ENCODE measurements around the gene MAP3K9. TPM values are rescaled to one million over a fixed set of nuclear protein-coding genes. Genes with fewer than 3 reads are reported as not detected.

Gene MAP3K9
- total and polyA plus RNA-seq, 3 experiments from 2014 or later, result 1.9 to 4.7 (median 4.0) TPM

DNA sequence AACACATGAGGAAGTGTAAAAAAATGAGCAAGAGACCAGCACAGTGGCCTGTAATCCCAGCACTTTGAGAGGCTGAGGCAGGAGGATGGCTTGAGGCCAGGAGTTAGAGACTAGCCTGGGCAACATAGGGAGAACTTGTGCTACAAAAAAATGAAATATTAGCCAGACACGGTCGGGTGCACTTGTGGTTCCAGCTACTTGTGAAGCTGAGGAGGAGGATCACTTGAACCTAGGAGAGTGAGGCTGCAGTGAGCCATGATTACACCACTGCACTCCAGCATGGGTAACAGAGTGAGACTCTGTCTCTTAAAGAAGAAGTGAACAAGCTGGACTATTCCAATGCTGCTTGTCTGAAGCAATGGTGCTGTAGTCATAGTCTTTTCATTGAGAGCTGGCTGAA, 36.3 kb upstream of the MAP3K9 start:
- Mint-ChIP-seq H3K4me1 (no peaks in the 10 kb centered on the region), H3K36me3 (no peaks in the 10 kb centered on the region), H3K9me3 (no peaks in the 10 kb centered on the region), H3K4me3 (no peak overlapping the region), H3K27ac (peak overlapping the region in 1 of 8 donors; percentile 59), H3K27me3 (peaks cover 3 to 10% of the 10 kb centered on the region in 2 donors)
- ChIA-PET CTCF (interaction anchor here (1.0 to 1.3 kb wide), 2 partner anchors 36 to 110 kb away, joined by 3 read pairs; partner anchors contain the start of gene MAP3K9), POLR2A (no interaction called here)
- Histone ChIP-seq H3K9me3 (ENCODE audit: low read length) (no peaks in the 10 kb centered on the region), H3K27ac (ENCODE audit: low read depth, low read length) (no peak overlapping the region), H3K36me3 (ENCODE audit: insufficient read depth, low read length) (no peaks in the 10 kb centered on the region), H3K4me1 (ENCODE audit: insufficient read depth, low read length) (no peaks in the 10 kb centered on the region), H3K4me3 (ENCODE audit: low read length) (no peak overlapping the region), H3K27me3 (ENCODE audit: insufficient read depth, low read length, poor library complexity, severe bottlenecking) (no peaks in the 10 kb centered on the region)
- no peak for DNase-seq

DNA sequence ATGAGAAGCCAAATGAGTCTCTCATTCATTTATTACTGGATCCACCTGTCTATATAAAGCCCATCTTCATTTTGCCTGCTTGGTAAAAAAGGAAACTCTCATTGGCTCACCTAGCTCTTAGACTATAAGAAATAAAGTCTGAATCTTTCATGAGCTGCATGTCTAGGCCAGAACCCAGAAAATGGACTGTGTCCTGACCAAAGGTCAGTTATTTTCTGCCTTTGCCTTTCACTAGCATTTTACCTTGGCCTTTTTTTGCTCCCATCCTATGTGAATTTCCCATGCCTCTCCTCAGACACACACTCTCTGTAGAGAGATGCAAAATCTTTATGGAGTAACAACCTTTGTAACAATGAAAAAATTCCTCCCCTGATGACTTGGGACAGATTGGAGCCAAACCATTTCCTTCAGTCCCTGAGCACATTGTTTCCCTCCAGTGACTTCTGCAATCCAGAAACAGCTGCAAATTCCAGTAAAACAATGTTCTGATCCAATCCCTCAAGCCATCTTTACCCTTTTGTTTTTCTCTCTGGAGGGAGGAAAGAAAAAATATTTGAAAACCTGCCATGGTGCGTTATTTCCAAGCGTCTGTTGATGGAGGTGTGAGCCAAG, 33.6 kb upstream of the MAP3K9 start:
- Mint-ChIP-seq H3K4me3 (no peak overlapping the region), H3K36me3 (peaks cover 0 to 4% (median 0%) of the 10 kb centered on the region in 3 donors), H3K27me3 (peaks cover 3 to 10% of the 10 kb centered on the region in 2 donors), H3K9me3 (no peaks in the 10 kb centered on the region), H3K27ac (no peak overlapping the region), H3K4me1 (no peaks in the 10 kb centered on the region)
- Histone ChIP-seq H3K27ac (ENCODE audit: low read depth, low read length) (no peak overlapping the region), H3K9me3 (ENCODE audit: low read length) (no peaks in the 10 kb centered on the region), H3K4me3 (ENCODE audit: low read length) (no peak overlapping the region), H3K36me3 (ENCODE audit: insufficient read depth, low read length) (no peaks in the 10 kb centered on the region), H3K27me3 (ENCODE audit: insufficient read depth, low read length, poor library complexity, severe bottlenecking) (no peaks in the 10 kb centered on the region), H3K4me1 (ENCODE audit: insufficient read depth, low read length) (no peaks in the 10 kb centered on the region)
- ChIA-PET POLR2A (no interaction called here), CTCF (interaction anchor here (1.1 to 1.4 kb wide), 3 partner anchors 25 to 64 kb away, joined by 3 to 6 read pairs (median 4); partner anchors contain the start of gene PCNX1)
- no peak for DNase-seq

DNA sequence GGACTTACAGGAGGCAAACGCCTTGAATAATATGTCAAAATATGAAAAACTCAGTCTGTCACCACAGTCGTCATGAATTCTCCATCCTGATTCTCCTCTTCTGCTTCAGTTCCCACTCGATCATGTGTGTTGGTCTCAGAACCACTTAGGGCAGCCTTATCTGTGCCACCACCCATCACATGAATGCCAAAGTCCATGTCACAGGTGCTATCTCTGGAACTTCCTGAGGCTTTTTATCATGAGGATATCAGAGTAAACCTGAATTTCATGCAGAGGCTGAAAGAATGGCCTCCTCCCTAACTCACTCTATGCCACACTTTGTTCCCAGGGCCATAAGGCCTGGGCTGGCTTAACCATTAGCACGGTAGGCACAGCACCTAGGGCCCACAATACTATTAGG, 28.8 kb upstream of the MAP3K9 start:
- H3K36me3 ChIP-seq (ENCODE audit: insufficient read depth, low read length), result no peaks in the 10 kb centered on the region
- no peaks in the 10 kb centered on the region for H3K27me3 ChIP-seq (ENCODE audit: insufficient read depth, low read length, poor library complexity, severe bottlenecking)
- no peak overlapping the region for H3K4me3 ChIP-seq (ENCODE audit: low read length)
- no peak overlapping the region for H3K4me3 Mint-ChIP-seq
- CTCF ChIA-PET, result no interaction called here
- H3K27me3 Mint-ChIP-seq, result peaks cover 3 to 6% of the 10 kb centered on the region in 2 donors
- no peaks in the 10 kb centered on the region for H3K4me1 Mint-ChIP-seq
- DNase-seq, result no peak
- no peaks in the 10 kb centered on the region for H3K9me3 ChIP-seq (ENCODE audit: low read length)
- POLR2A ChIA-PET, result no interaction called here
- H3K27ac ChIP-seq (ENCODE audit: low read depth, low read length), result no peak overlapping the region
- H3K9me3 Mint-ChIP-seq, result peaks cover 0 to 14% (median 3%) of the 10 kb centered on the region in 5 donors
- peaks cover 0 to 11% (median 0%) of the 10 kb centered on the region in 3 donors for H3K36me3 Mint-ChIP-seq
- no peak overlapping the region for H3K27ac Mint-ChIP-seq
- H3K4me1 ChIP-seq (ENCODE audit: insufficient read depth, low read length), result no peaks in the 10 kb centered on the region

- no peak overlapping the region for H3K27ac ChIP-seq (ENCODE audit: low read depth, low read length)
- no peak overlapping the region for H3K27ac Mint-ChIP-seq
- H3K4me3 ChIP-seq (ENCODE audit: low read length), result no peak overlapping the region
- no peaks in the 10 kb centered on the region for H3K9me3 ChIP-seq (ENCODE audit: low read length)
- H3K27me3 ChIP-seq (ENCODE audit: insufficient read depth, low read length, poor library complexity, severe bottlenecking), result no peaks in the 10 kb centered on the region
- H3K4me1 Mint-ChIP-seq, result no peaks in the 10 kb centered on the region
- DNase-seq, result no peak
- ChIA-PET POLR2A (no interaction called here), CTCF (interaction anchor here (0.8 kb wide), 1 partner anchor 19 kb away, joined by 3 read pairs; no protein-coding TSS in a partner anchor)
- no peaks in the 10 kb centered on the region for H3K36me3 ChIP-seq (ENCODE audit: insufficient read depth, low read length)
- peaks cover 0 to 14% (median 3%) of the 10 kb centered on the region in 5 donors for H3K9me3 Mint-ChIP-seq
- H3K27me3 Mint-ChIP-seq, result peaks cover 0 to 3% of the 10 kb centered on the region in 2 donors
- no peaks in the 10 kb centered on the region for H3K4me1 ChIP-seq (ENCODE audit: insufficient read depth, low read length)
- peaks cover 0 to 11% (median 0%) of the 10 kb centered on the region in 3 donors for H3K36me3 Mint-ChIP-seq
- H3K4me3 Mint-ChIP-seq, result no peak overlapping the region
Observed at GRCh38 chr14:70836946-70837345, 27.6 kb upstream of the MAP3K9 start.

DNA sequence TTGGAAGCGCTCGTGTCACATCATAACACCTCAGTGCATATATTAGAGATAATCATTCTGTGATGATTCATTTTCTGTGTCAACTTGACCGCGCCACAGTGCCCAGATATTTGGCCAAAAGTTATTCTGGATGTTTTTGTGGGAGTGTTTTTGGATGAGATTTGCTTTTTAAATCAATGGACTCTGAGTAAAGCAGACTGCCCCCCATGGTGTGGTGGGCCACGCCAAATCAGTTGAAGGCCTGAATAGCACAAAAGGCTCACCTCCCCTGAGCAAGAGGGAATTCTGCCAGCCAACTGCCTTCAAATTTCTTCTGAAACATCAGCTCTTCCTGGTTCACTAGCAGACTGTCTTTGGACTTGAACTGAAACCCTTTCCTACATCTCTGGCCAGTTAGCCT, 24.6 kb upstream of the MAP3K9 start:
- Histone ChIP-seq H3K4me1 (ENCODE audit: insufficient read depth, low read length) (no peaks in the 10 kb centered on the region), H3K27me3 (ENCODE audit: insufficient read depth, low read length, poor library complexity, severe bottlenecking) (no peaks in the 10 kb centered on the region), H3K27ac (ENCODE audit: low read depth, low read length) (no peak overlapping the region), H3K9me3 (ENCODE audit: low read length) (no peaks in the 10 kb centered on the region), H3K36me3 (ENCODE audit: insufficient read depth, low read length) (no peaks in the 10 kb centered on the region), H3K4me3 (ENCODE audit: low read length) (no peak overlapping the region)
- H3K36me3 Mint-ChIP-seq, result peaks cover 0 to 11% (median 0%) of the 10 kb centered on the region in 3 donors
- H3K4me1 Mint-ChIP-seq, result no peaks in the 10 kb centered on the region
- no peaks in the 10 kb centered on the region for H3K27me3 Mint-ChIP-seq
- H3K4me3 Mint-ChIP-seq, result no peak overlapping the region
- ChIA-PET CTCF (interaction anchor here (1.0 to 2.6 kb wide), 2 partner anchors 10 to 16 kb away, joined by 3 to 14 read pairs; no protein-coding TSS in a partner anchor), POLR2A (no interaction called here)
- H3K9me3 Mint-ChIP-seq, result peaks cover 0 to 14% (median 3%) of the 10 kb centered on the region in 5 donors
- no peak for DNase-seq
- H3K27ac Mint-ChIP-seq, result peak overlapping the region in 1 of 8 donors; percentile 79

- H3K36me3 Mint-ChIP-seq, result peaks cover 0 to 7% (median 0%) of the 10 kb centered on the region in 3 donors
- no peak overlapping the region for H3K27ac ChIP-seq (ENCODE audit: low read depth, low read length)
- DNase-seq, result no peak
- H3K4me1 ChIP-seq (ENCODE audit: insufficient read depth, low read length), result no peaks in the 10 kb centered on the region
- ChIA-PET POLR2A (no interaction called here), CTCF (no interaction called here)
- H3K27ac Mint-ChIP-seq, result no peak overlapping the region
- no peaks in the 10 kb centered on the region for H3K36me3 ChIP-seq (ENCODE audit: insufficient read depth, low read length)
- H3K4me3 Mint-ChIP-seq, result no peak overlapping the region
- no peaks in the 10 kb centered on the region for H3K4me1 Mint-ChIP-seq
- no peaks in the 10 kb centered on the region for H3K27me3 ChIP-seq (ENCODE audit: insufficient read depth, low read length, poor library complexity, severe bottlenecking)
- no peak overlapping the region for H3K4me3 ChIP-seq (ENCODE audit: low read length)
- no peaks in the 10 kb centered on the region for H3K27me3 Mint-ChIP-seq
- no peaks in the 10 kb centered on the region for H3K9me3 ChIP-seq (ENCODE audit: low read length)
- peaks cover 0 to 14% (median 3%) of the 10 kb centered on the region in 5 donors for H3K9me3 Mint-ChIP-seq
Observed at GRCh38 chr14:70832561-70833305, 23.4 kb upstream of the MAP3K9 start.

GRCh38 chr14:70830998-70831781, 21.9 kb upstream of the MAP3K9 start:
- H3K36me3 ChIP-seq (ENCODE audit: insufficient read depth, low read length), result no peaks in the 10 kb centered on the region
- H3K27ac ChIP-seq (ENCODE audit: low read depth, low read length), result no peak overlapping the region
- Mint-ChIP-seq H3K36me3 (peaks cover 0 to 7% (median 0%) of the 10 kb centered on the region in 3 donors), H3K4me1 (no peaks in the 10 kb centered on the region), H3K27ac (no peak overlapping the region), H3K27me3 (no peaks in the 10 kb centered on the region), H3K9me3 (peaks cover 0 to 13% (median 3%) of the 10 kb centered on the region in 5 donors), H3K4me3 (no peak overlapping the region)
- H3K4me1 ChIP-seq (ENCODE audit: insufficient read depth, low read length), result no peaks in the 10 kb centered on the region
- no peaks in the 10 kb centered on the region for H3K9me3 ChIP-seq (ENCODE audit: low read length)
- ChIA-PET POLR2A (no interaction called here), CTCF (interaction anchor here (0.9 to 1.6 kb wide), 4 partner anchors 10 to 110 kb away, joined by 3 to 4 read pairs (median 3); partner anchors contain the start of gene PCNX1)
- H3K4me3 ChIP-seq (ENCODE audit: low read length), result no peak overlapping the region
- no peak for DNase-seq
- H3K27me3 ChIP-seq (ENCODE audit: insufficient read depth, low read length, poor library complexity, severe bottlenecking), result no peaks in the 10 kb centered on the region
